ENCODE results near the gene PRKCA.

DNA sequence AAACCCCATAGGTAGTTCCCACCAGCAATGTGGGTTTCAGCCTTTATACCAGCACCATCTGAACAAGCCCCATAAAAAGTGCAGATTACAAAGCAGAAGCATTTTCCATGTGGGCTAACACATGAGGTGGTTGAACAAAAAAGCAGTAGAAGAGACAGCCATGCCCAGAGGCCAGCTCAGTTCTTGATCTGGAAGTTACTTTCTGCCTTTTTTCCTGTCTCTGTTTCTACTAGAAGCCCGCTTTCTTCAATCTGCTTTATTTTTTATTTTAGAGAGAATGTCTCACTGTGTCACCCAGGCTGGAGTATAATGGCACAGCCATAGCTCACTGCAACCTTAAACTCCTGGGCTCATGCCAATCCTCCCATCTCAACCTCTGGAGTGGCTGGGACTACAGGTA lies 41.7 kb upstream of the PRKCA start:
- TF ChIP-seq, protein P1, sequence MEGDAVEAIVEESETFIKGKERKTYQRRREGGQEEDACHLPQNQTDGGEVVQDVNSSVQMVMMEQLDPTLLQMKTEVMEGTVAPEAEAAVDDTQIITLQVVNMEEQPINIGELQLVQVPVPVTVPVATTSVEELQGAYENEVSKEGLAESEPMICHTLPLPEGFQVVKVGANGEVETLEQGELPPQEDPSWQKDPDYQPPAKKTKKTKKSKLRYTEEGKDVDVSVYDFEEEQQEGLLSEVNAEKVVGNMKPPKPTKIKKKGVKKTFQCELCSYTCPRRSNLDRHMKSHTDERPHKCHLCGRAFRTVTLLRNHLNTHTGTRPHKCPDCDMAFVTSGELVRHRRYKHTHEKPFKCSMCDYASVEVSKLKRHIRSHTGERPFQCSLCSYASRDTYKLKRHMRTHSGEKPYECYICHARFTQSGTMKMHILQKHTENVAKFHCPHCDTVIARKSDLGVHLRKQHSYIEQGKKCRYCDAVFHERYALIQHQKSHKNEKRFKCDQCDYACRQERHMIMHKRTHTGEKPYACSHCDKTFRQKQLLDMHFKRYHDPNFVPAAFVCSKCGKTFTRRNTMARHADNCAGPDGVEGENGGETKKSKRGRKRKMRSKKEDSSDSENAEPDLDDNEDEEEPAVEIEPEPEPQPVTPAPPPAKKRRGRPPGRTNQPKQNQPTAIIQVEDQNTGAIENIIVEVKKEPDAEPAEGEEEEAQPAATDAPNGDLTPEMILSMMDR (IDR thresholded peaks at IDR 0.05) = no peak
- no peak for TF ChIP-seq POLR2A (IDR thresholded peaks at IDR 0.05)

All from ovary (tissue), 3 donors.